CD4-positive, alpha-beta T cell treated with Interleukin-2 at 100 ng/mL for 4 hours (primary cell): ENCODE data around the gene HSD17B11.
"Not testable (repeated sequence)": the region's sequence is repeated elsewhere in the genome, so short reads cannot be mapped to it uniquely, and the experiment has no call there.

Source experiments
- DNase-seq: peaks from one replicate; pipeline ENCODE4 v3.0.0-alpha.2; 2020; ENCODE audit warnings: low spot score

The HSD17B11 gene

GRCh38 chr4:87305562-87305961 lies 85.4 kb downstream of the HSD17B11 start:
- no peak for DNase-seq

GRCh38 chr4:87304745-87305432 lies 86.1 kb downstream of the HSD17B11 start:
- DNase-seq, result no peak

- no peak for DNase-seq
Observed at GRCh38 chr4:87299898-87300297, 91.1 kb downstream of the HSD17B11 start.

- DNase-seq, result no peak
Observed at GRCh38 chr4:87298362-87298761, 92.6 kb downstream of the HSD17B11 start.

GRCh38 chr4:87294911-87295310 lies 96.1 kb downstream of the HSD17B11 start:
- not testable (repeated sequence) for DNase-seq

DNA sequence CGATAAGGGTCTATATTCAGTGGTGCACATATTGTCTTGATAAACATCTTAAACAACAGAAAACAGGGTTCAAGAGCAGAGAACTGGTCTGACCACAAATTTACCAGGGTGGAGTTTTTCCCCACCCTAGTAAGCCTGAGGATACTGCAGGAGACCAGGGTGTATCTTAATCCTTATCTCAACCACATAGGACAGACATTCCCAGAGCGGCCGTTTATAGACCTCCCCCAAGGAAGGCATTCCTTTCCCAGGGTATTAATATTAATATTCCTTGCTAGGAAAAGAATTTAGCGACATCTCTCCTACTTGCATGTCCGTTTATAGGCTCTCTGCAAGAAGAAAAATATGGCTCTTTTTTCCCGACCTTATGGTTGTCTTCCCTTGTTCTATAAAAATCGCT lies 97.1 kb downstream of the HSD17B11 start:
- not testable (repeated sequence) for DNase-seq

- no peak for DNase-seq
Observed at GRCh38 chr4:87286970-87287369, 104.0 kb downstream of the HSD17B11 start.
